K562 (cell line): ENCODE measurements around the gene ZMIZ1. TPM values are rescaled to one million over a fixed set of nuclear protein-coding genes. Genes with fewer than 3 reads are reported as not detected.

Experiments used
- ADNP ChIP-seq: fragments of 200-800 bp; sonication (Bioruptor generic); IDR thresholded peaks from 2 replicates; pipeline ENCODE4 v1.6.1; 2016; ENCODE audit warnings: missing genetic modification characterization, missing compliant biosample characterization
- CBX2 ChIP-seq: fragments of 200-600 bp; sonication (generic); IDR thresholded peaks from one replicate; pipeline ENCODE4 v1.6.1; 2012; ENCODE audit warnings: mild to moderate bottlenecking, low read length, inconsistent platforms; ENCODE audit not compliant: insufficient read depth, poor library complexity, severe bottlenecking
- CTBP1 ChIP-seq: fragments of 450-650 bp; IDR thresholded peaks from 2 replicates; pipeline ENCODE4 v1.6.1; 2016; ENCODE audit warnings: borderline replicate concordance
- EHMT2 ChIP-seq: fragments of 450-650 bp; IDR thresholded peaks from 2 replicates; pipeline ENCODE4 v1.6.1; 2018; ENCODE audit warnings: antibody characterized with exemption
- ETS2 ChIP-seq: IDR thresholded peaks from 2 replicates; pipeline ENCODE4 v1.6.1; 2016; ENCODE audit warnings: borderline replicate concordance, missing genetic modification characterization, mild to moderate bottlenecking, moderate library complexity, missing compliant biosample characterization; ENCODE audit not compliant: poor library complexity, severe bottlenecking
- ETV6 ChIP-seq, 3 experiments: fragments of 150-350 bp in 1 of 3; sonication (generic) in 1 of 3; formaldehyde crosslinking in 1 of 3; IDR thresholded peaks; 2 replicates each; pipeline versions ENCODE4 v1.6.1 to v1.8.0; 2014 to 2022; ENCODE audit warnings: borderline replicate concordance in 2 of 3, low read depth in 2 of 3, antibody characterized with exemption in 1 of 3, low read length in 1 of 3, mild to moderate bottlenecking in 1 of 3, missing genetic modification reagents in 1 of 3
- FOXA3 ChIP-seq, 2 experiments: fragments of 450-650 bp in 1 of 2; sonication (generic) in 1 of 2; formaldehyde crosslinking; IDR thresholded peaks in 1 of 2; conservative IDR thresholded peaks in 1 of 2; 2 replicates each; pipeline versions ENCODE4 v1.4.0 to v1.8.0; 2020 to 2022; ENCODE audit warnings: mild to moderate bottlenecking in 2 of 2, missing genetic modification reagents in 1 of 2
- GABPB2 ChIP-seq: fragments of 250-450 bp; sonication (Bioruptor Pico); conservative IDR thresholded peaks from 2 replicates; pipeline ENCODE4 v1.5.1; 2021; ENCODE audit warnings: mild to moderate bottlenecking
- HDAC1 ChIP-seq, 2 experiments: fragments of 450-650 bp; IDR thresholded peaks; 2 replicates each; pipeline ENCODE4 v1.6.1; 2016 to 2017; ENCODE audit warnings: inconsistent platforms in 1 of 2, mild to moderate bottlenecking in 1 of 2, moderate library complexity in 1 of 2
- HLTF ChIP-seq: fragments of 450-650 bp; IDR thresholded peaks from 2 replicates; pipeline ENCODE4 v1.6.1; 2016
- JUND ChIP-seq, 2 experiments: IDR thresholded peaks; 2 replicates in 1 of 2; 3 replicates in 1 of 2; pipeline ENCODE4 v1.6.1; 2011; ENCODE audit warnings: borderline replicate concordance in 2 of 2, low read depth in 2 of 2, low read length in 2 of 2, improper control_type of control experiment in 1 of 2, missing biosample characterization in 1 of 2, missing genetic modification characterization in 1 of 2, missing genetic modification reagents in 1 of 2
- MECOM ChIP-seq: fragments of 250-450 bp; sonication (Bioruptor Pico); IDR thresholded peaks from 2 replicates; pipeline ENCODE4 v1.8.0; 2022; ENCODE audit warnings: inconsistent platforms
- MEF2D ChIP-seq: conservative IDR thresholded peaks from 2 replicates; pipeline ENCODE4 v1.6.1; 2016; ENCODE audit warnings: low read depth, missing genetic modification characterization, missing compliant biosample characterization
- MTA2 ChIP-seq: fragments of 450-650 bp; IDR thresholded peaks from 2 replicates; pipeline ENCODE4 v1.6.1; 2016; ENCODE audit warnings: low read depth
- NCOA1 ChIP-seq: fragments of 450-650 bp; IDR thresholded peaks from 2 replicates; pipeline ENCODE4 v1.6.1; 2016; ENCODE audit warnings: low read depth
- PHF20 ChIP-seq: fragments of 450-650 bp; IDR thresholded peaks from 2 replicates; pipeline ENCODE4 v1.6.1; 2018; ENCODE audit not compliant: partially characterized antibody
- PYGO2 ChIP-seq: fragments of 450-650 bp; IDR thresholded peaks from 2 replicates; pipeline ENCODE4 v1.6.1; 2016; ENCODE audit warnings: mild to moderate bottlenecking, missing genetic modification characterization, moderate library complexity, missing compliant biosample characterization
- RCOR1 ChIP-seq, 2 experiments: IDR thresholded peaks; 2 replicates each; pipeline ENCODE4 v1.6.1; 2012; ENCODE audit warnings: low read depth in 2 of 2, low read length in 2 of 2, borderline replicate concordance in 1 of 2, improper control_type of control experiment in 1 of 2
- SAP30 ChIP-seq: fragments of 200-600 bp; sonication (generic); IDR thresholded peaks from 2 replicates; pipeline ENCODE4 v1.6.1; 2012; ENCODE audit warnings: borderline replicate concordance, low read depth, mild to moderate bottlenecking, moderate library complexity, low read length, control low read depth, inconsistent platforms; ENCODE audit not compliant: insufficient read depth, poor library complexity, severe bottlenecking
- SMARCA5 ChIP-seq: fragments of 450-650 bp; IDR thresholded peaks from 2 replicates; pipeline ENCODE4 v1.6.1; 2016
- SPI1 ChIP-seq: IDR thresholded peaks from 2 replicates; pipeline ENCODE4 v1.6.1; 2011; ENCODE audit warnings: low read depth, low read length, control low read depth, borderline replicate concordance
- ZC3H8 ChIP-seq: fragments of 450-650 bp; IDR thresholded peaks from 2 replicates; pipeline ENCODE4 v1.6.1; 2017
- ZNF583 ChIP-seq: fragments of 250-450 bp; sonication (Bioruptor Pico); IDR thresholded peaks from 2 replicates; pipeline ENCODE4 v1.4.0; 2020
- polyA plus RNA-seq, 8 experiments: library from polyadenylated mRNA; depleted of rRNA in 4 of 8; stranded (reverse) in 5 of 8; unstranded in 3 of 8; fragments of >200 nt; fragmentation: Nextera tagmentation in 2 of 8; fragmentation: Illumina TruSeq in 1 of 8; extraction: Ambion mirVana in 2 of 8; extraction: Trizol in 1 of 8; gene quantifications; 2 replicates each; pipeline versions ENCODE4 v1.2.1 to v1.2.3, GENCODE V29; 2011 to 2014; ENCODE audit warnings: inconsistent platforms in 1 of 8, missing spikeins in 1 of 8
- total RNA-seq, 7 experiments: library from RNA; depleted of rRNA in 6 of 7; stranded (reverse); fragments of >200 nt in 6 of 7; fragmentation: Illumina TruSeq in 2 of 7; extraction: Trizol in 2 of 7; gene quantifications; 2 replicates each; pipeline versions ENCODE4 v1.2.1 to v1.2.3, GENCODE V29; 2011 to 2021; ENCODE audit warnings: low replicate concordance in 1 of 7
- TF ChIP-seq, protein P1 (sequence below): fragments of 250-450 bp; sonication (Bioruptor Pico); IDR thresholded peaks from 2 replicates; pipeline ENCODE4 v1.5.0; 2021
- TF ChIP-seq, protein P2 (sequence below): sonication (generic); formaldehyde crosslinking; IDR thresholded peaks from 2 replicates; pipeline ENCODE4 v1.8.1; 2022; ENCODE audit warnings: missing genetic modification reagents

The ZMIZ1 gene
- total and polyA plus RNA-seq, 9 of the 15 experiments (the other 6 are each of a cell fraction or from before 2014, with no cell fraction given) = 1.0 to 37.3 (median 4.3) TPM

DNA sequence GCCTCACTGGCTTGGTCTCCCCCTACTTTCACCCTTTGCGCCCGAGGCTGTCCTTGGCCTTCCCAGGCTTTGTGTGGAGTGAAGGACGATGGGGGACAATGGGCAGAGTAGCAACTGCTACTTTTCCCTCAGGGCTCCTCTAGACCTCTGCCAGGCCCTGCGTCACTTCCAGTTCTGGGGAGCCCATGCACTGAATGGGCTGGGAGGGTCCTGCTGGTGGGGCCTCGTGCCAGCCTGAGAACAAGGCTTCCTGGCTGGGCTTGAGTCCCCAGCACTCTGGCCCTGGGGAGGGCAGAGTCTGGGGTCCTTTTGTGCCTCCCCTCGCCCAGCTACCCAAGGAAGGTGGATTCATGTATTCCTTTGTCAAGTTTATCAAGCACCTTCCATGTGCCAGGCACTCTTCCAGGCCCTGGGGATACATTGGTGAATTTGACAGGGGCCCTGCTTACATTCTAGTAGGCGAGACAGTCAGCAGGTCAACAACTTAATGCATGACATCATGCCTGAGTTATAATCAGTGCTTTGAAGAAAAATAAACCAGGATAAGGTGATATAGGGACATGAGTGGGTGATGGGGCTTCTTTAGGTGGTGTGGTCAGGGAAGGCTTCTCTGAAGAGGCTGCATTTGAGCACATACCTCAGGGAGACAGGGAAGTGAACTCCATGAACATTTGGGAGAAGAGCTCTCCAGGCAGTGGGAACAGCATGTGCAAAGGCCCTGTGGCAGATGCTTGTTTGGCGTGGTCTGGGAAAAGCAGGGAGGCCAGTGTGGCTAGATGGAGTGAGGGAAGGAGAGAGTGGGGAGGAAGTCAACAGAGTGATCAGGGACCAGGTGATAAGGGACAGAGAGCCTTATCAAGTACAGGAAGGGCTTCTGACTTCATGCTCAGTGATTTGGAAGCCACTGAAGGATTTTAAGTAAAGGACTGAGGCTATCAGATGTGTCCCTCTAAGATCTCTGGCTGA, 14.1 kb downstream of the ZMIZ1 start (continued):
- TF ChIP-seq CBX2 (no peak), ETS2 (tag) (no peak), ZNF583 (CRISPR knock-in tag) (no peak), PYGO2 (tag) (0 out of 2 replicates have a peak, but pooled peaks have one; percentile 24), SPI1 (peak; percentile 80; the same call in 1 of the 2 replicates), NCOA1 (peak; percentile 54; the same call in 1 of the 2 replicates), JUND (IDR thresholded peaks at IDR 0.05; ENCODE audit: borderline replicate concordance, low read depth, low read length) (peak; percentile 68), JUND (tag; IDR thresholded peaks at IDR 0.05; ENCODE audit: borderline replicate concordance, low read depth, low read length) (peak; percentile 56; the same call in 2 of the 3 replicates), CTBP1 (peak; percentile 91), ZC3H8 (0 out of 2 replicates have a peak, but pooled peaks have one; percentile 34), EHMT2 (peak; percentile 27; the same call in 1 of the 2 replicates), HDAC1 (IDR thresholded peaks at IDR 0.05) (peak; percentile 72 to 97; a peak in 3 of 4 replicates), MECOM (peak; percentile 79; the same call in 1 of the 2 replicates), MTA2 (peak; percentile 73), FOXA3 (CRISPR knock-in tag; conservative IDR thresholded peaks at IDR 0.05 in 1 of 2, IDR thresholded peaks at IDR 0.05 in 1 of 2) (peak; percentile 32 to 52; a peak in 2 of 4 replicates), PHF20 (peak; percentile 45), RCOR1 (IDR thresholded peaks at IDR 0.05; ENCODE audit: borderline replicate concordance in 1 of 2, low read depth in 2 of 2, low read length in 2 of 2) (peak; percentile 80 to 99; a peak in 3 of 4 replicates), SMARCA5 (peak; percentile 99), MEF2D (tag) (peak; percentile 51; the same call in 1 of the 2 replicates), GABPB2 (no peak), SAP30 (no peak), ETV6 (IDR thresholded peaks at IDR 0.05; ENCODE audit: borderline replicate concordance in 1 of 2, low read depth in 2 of 2, low read length in 1 of 2) (peak in 1 of 2 experiments; percentile 40; a peak in 1 of 4 replicates), ETV6 (CRISPR knock-in tag; IDR thresholded peaks at IDR 0.05; ENCODE audit: borderline replicate concordance) (no peak), HLTF (peak; percentile 93), ADNP (tag) (peak; percentile 90)
- TF ChIP-seq, protein P1, sequence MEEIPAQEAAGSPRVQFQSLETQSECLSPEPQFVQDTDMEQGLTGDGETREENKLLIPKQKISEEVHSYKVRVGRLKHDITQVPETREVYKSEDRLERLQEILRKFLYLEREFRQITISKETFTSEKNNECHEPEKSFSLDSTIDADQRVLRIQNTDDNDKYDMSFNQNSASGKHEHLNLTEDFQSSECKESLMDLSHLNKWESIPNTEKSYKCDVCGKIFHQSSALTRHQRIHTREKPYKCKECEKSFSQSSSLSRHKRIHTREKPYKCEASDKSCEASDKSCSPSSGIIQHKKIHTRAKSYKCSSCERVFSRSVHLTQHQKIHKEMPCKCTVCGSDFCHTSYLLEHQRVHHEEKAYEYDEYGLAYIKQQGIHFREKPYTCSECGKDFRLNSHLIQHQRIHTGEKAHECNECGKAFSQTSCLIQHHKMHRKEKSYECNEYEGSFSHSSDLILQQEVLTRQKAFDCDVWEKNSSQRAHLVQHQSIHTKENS (CRISPR knock-in tag) = no peak
- TF ChIP-seq, protein P2, sequence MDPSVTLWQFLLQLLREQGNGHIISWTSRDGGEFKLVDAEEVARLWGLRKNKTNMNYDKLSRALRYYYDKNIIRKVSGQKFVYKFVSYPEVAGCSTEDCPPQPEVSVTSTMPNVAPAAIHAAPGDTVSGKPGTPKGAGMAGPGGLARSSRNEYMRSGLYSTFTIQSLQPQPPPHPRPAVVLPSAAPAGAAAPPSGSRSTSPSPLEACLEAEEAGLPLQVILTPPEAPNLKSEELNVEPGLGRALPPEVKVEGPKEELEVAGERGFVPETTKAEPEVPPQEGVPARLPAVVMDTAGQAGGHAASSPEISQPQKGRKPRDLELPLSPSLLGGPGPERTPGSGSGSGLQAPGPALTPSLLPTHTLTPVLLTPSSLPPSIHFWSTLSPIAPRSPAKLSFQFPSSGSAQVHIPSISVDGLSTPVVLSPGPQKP (CRISPR knock-in tag) = no peak
